ENCODE results near the gene DCX.

DCX gene

DNA sequence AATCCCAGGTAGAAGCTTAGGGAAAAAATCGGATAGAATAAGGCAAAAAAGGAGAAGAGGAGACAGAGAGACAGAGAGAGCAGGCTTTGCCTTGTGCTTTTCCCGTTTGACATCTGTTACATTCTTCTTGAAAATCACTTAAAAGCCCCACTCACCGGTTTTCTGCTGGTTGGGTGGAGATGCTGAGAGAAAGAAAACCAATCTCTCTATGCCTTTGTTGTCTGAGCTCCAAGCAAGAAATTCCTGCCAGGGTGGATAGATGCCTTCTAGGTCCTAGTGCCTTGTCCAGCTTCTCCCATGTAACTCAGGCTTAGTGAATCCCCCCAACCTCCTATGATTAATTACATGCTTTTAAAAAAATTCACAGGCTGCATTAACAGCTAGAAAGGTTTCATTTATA, at the start of gene DCX:
Gene DCX (minus strand): TSS at position 210 of the 400 bp plus-strand sequence. CDS start 1,794 bp downstream, outside the sequence.
- no peak for TF ChIP-seq GATA3 (IDR thresholded peaks at IDR 0.05; ENCODE audit: low read depth, low read length)
- no peak for TF ChIP-seq GATA2 (IDR thresholded peaks at IDR 0.05; ENCODE audit: low read depth, low read length)

DNA sequence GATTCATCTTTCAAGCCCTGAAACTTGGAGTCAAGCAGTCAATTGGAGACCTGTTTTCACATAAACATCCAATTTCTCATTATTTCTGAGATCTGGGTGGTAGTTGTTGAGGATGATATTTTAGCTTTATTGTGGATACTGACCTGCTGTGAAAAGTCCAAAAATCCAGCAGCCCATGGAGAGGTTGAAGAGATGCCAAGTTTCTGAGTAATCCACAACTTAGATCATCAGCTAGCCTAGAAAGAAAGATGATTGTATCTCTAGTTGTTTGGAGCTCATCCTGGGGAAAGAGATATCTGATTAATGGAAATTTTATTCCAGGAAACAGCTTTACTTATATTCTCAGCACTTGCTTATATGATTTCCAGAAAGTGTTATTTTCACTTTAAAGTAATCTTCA, 48.6 kb upstream of the DCX start:
- no peak for TF ChIP-seq GATA3 (IDR thresholded peaks at IDR 0.05; ENCODE audit: low read depth, low read length)
- no peak for TF ChIP-seq GATA2 (IDR thresholded peaks at IDR 0.05; ENCODE audit: low read depth, low read length)

DNA sequence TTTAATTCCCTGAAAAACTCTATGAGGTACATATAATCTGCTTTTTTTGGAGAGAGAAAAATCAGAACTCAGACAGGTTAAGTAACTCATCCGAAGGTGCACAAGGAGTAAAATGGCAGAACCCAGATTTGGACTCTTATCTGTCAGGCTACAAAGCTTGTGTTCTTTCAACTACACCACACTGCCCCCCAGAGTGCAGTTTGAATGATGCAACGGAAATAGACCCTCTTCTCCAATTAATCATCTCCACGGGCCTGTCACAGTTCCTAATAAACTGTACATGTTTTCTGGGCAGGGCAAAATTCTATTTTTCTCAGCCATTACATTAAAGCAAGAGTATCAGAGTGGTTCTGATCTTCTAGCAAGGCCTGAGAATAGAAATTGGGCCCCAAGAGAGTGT, 35.3 kb upstream of the DCX start:
- TF ChIP-seq GATA2 (IDR thresholded peaks at IDR 0.05; ENCODE audit: low read depth, low read length) (0 out of 2 replicates have a peak, but pooled peaks have one; percentile 10), GATA3 (IDR thresholded peaks at IDR 0.05; ENCODE audit: low read depth, low read length) (no peak)

DNA sequence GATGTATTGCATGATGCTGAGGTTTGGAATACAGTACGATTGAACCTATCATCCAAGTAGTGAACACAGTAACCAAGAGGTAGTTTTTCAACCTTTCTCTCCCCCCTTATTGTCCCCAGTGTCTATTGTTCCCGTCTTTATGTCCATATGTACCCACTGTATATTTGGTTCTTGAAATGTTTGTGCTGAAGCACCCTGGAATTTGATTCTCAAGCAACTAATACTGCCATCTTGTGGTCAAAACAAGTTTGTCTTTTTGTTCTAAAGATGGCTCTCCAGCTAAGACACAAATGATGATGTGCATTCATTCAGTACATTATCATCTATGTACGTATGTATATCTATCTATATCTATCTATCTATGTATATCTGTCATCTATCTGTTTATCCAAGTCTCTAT, 33.5 kb upstream of the DCX start:
- TF ChIP-seq GATA2 (IDR thresholded peaks at IDR 0.05; ENCODE audit: low read depth, low read length) (no peak), GATA3 (IDR thresholded peaks at IDR 0.05; ENCODE audit: low read depth, low read length) (no peak)

DNA sequence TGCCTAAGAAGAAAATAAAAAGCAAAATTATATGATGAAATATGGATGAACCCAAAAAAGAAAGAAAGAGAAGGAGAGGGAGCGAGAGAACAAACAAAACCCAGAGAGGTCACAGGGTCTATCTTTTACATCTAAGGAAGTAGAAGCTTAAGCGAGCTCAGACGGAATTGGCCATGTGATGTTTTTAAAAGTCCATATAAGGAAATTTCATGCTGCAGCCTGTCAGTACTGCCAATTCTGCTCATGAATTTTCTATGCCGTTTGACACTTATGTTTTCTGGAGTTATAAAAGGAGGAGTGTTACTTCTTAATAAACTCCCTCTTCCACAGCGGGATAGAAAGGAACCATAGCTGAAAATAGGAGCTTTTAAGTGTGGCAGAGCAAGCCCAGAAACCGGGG, 32.9 kb upstream of the DCX start:
- TF ChIP-seq GATA2 (IDR thresholded peaks at IDR 0.05; ENCODE audit: low read depth, low read length) (no peak), GATA3 (IDR thresholded peaks at IDR 0.05; ENCODE audit: low read depth, low read length) (no peak)

DNA sequence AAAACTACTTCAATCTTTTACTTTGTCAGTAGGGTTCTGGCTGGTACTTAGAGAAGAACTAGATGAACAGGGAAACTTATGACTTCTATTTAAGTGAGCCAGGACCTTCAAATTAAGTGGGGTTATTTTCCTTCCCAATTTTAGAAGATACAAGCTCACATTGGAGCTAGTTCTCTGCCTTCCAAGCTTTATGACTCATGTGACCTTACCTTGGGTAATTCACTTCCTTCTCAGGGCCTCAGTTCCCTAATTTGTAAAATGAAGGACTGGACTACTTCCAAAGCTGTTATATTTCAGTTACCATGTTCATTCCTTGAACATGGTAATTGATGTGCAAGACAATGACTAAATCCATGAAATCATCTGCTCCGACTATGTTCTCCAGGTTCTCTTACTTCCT, 32.0 kb upstream of the DCX start:
- no peak for TF ChIP-seq GATA3 (IDR thresholded peaks at IDR 0.05; ENCODE audit: low read depth, low read length)
- no peak for TF ChIP-seq GATA2 (IDR thresholded peaks at IDR 0.05; ENCODE audit: low read depth, low read length)

DNA sequence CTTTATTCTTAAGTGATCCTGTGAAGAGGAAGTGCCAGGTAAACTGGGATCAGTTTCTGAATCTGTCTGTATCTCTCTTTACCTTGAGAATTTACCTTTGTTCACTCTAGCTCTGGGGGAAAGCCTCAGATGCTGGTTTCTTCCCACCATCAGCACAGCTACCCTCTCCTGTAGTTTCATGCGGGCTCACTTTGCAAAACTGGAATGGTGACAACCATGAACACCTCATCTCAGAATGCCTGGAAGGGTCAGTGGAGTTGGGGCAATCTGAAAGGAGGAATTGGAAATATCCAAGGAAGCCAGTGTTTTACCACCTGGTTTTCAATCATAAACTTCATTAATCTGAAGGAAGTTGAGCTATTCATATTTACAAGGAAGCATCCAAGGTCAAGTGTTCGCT, 30.8 kb upstream of the DCX start:
- TF ChIP-seq GATA3 (IDR thresholded peaks at IDR 0.05; ENCODE audit: low read depth, low read length) = no peak
- no peak for TF ChIP-seq GATA2 (IDR thresholded peaks at IDR 0.05; ENCODE audit: low read depth, low read length)

DNA sequence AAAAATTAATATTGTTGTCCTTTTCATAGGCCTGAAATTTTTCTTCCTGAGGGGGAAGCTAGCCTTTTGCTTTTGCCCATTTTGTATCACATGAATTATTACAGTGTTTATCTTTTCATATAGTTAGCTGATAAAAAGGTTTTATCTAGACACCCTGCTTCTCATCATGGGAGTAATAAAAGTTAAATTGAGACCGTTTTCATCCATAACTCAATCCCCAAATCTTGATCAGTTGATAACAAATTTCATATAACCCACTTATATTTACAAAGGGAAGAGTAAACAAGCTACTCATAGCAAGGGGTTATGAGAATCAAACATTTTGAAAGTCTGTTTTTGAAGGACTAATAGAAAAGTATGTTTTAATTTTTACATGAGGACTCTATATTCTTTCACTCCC, 23.5 kb upstream of the DCX start:
- TF ChIP-seq GATA3 (IDR thresholded peaks at IDR 0.05; ENCODE audit: low read depth, low read length) = peak; percentile 56
- TF ChIP-seq GATA2 (IDR thresholded peaks at IDR 0.05; ENCODE audit: low read depth, low read length) = no peak

DNA sequence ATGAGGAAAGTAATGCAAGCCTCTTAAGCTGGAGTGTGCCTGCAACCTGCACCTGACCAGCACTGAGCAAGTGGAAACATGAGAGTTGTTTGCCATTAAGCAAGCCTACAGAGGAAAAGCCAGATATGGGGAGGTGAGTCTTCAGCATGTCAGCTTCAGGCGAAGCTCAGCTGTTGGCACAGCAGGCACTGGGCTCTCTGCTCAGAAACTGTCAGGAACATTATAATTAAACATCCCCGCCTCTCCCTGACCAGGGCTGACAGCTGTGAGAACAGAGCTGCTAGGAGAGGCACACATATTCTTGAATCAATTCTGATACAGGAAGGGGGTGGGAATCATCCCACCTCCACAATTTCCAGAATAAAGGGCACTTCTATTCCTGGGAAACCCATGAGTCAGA, 19.0 kb upstream of the DCX start:
- TF ChIP-seq GATA2 (IDR thresholded peaks at IDR 0.05; ENCODE audit: low read depth, low read length) (no peak), GATA3 (IDR thresholded peaks at IDR 0.05; ENCODE audit: low read depth, low read length) (no peak)

DNA sequence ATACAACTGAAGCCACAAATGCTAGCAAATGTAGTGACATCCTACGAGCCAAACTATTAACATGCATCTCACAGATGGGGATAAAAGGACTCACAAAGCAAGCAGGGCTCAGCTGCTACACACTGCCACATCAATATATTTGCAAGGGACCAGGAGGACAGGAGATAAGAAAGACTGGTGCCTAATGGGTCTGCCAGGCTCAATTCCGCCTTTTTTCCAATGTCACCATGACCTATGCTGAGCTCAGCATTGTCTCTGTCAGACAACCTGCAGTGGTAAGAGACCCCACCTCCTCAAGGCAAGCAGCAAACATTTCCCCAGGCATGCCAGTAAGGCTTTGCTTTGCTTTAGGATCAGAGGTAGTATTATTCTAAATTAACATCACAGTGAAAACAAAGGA, 435 bp downstream of the DCX start:
- TF ChIP-seq GATA2 (IDR thresholded peaks at IDR 0.05; ENCODE audit: low read depth, low read length) (no peak), GATA3 (IDR thresholded peaks at IDR 0.05; ENCODE audit: low read depth, low read length) (no peak)

DNA sequence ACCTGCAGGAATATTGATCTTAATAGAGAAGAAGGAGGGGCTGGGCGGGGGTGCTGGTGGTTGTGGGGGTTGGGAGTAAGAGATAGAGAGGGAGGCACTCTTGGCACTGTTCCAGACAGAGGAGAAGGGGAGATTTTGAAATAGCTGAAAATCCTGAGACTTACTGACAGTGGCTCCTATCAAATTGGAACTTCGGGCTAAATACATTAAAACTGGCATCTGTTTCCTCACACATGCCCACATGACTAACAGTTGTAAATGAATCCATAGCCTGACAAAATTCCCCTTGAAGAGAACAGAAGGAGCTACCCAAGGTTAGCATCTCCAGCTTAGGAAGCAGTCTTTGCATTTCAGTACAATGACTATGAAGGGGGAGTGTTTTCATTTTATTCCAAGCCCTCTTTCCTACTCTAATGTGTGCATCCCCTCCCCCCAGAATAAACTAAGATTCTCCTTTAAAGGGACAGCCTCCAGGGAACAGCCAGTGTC, 1.4 kb downstream of the DCX start:
- TF ChIP-seq GATA3 (IDR thresholded peaks at IDR 0.05; ENCODE audit: low read depth, low read length) (no peak), GATA2 (IDR thresholded peaks at IDR 0.05; ENCODE audit: low read depth, low read length) (no peak)

DNA sequence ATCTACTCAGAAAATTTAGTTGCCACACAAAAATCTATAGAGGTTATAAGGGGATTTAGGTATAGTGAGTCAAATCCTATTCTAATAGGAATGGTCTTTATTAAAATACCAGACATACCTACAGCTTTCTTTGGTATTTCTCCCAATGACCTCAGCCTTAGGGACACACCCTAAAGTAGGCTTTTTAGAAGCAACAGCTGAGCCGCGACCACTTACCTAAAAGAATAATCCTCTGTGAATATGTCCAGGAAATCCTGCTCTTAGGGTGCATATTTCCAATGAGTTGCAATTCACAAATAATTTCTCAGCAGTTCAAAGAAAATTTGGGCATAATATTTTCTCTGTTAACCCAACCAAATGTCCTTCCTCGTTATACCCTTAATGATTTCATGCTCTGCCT, 2.7 kb downstream of the DCX start:
- TF ChIP-seq GATA2 (IDR thresholded peaks at IDR 0.05; ENCODE audit: low read depth, low read length) (no peak), GATA3 (IDR thresholded peaks at IDR 0.05; ENCODE audit: low read depth, low read length) (no peak)

DNA sequence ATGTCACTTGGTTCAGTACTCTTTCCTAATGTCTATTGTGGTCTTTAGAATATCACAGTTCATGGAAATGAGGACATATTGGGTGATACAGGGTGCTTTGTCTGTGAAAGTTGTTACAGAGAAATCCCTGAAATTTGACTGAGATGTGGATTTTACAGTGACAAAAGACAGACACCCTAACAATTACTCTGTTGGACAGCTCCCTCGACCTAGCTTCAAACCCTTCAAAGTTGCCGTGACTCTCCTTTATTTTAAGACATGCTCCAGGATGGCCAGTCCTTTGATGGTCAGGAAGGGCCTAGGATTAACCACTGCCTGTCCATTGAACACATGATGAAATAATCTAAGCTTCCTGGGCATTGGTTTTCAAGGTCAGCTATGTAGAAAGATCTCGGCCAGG, 4.0 kb downstream of the DCX start:
- TF ChIP-seq GATA3 (IDR thresholded peaks at IDR 0.05; ENCODE audit: low read depth, low read length) (no peak), GATA2 (IDR thresholded peaks at IDR 0.05; ENCODE audit: low read depth, low read length) (no peak)

DNA sequence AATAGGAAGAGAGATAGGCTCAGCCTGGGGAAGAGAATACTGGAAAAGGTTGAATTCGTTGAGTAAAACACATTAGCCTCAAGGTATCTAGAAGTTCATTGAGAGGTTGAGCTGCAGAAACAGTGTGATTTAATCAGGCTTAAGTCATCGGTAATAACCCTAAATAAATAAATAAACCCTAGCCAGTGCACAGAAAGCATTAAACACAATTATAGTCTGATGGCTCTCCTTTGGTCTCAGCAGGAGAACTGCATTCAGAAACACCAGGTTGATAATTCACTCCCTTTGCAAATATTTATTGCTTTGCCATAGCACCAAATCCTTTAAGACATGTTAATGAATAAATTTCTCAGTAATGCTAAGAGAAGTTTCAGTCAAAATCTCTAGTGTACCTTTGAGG, 9.6 kb downstream of the DCX start:
- TF ChIP-seq GATA2 (IDR thresholded peaks at IDR 0.05; ENCODE audit: low read depth, low read length) (no peak), GATA3 (IDR thresholded peaks at IDR 0.05; ENCODE audit: low read depth, low read length) (no peak)

DNA sequence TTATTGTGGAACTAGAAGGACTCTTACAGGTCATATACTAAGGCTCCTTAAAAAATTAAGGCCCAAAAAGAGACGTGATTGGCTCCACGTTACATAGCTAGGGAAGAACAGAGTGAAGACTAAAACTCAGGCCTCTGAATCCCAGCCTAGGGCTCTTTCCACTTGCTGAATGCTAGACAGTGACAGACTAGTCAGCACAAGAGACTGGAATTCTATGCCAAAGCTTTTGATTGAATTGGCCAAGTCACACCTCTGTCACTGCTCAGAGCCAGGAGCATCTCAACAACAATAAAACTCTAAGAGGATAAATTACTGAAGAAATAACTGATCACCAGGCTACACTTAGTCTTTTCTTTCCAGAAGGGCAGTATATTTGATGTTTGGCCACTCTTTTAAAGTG, 16.8 kb downstream of the DCX start:
- TF ChIP-seq GATA3 (IDR thresholded peaks at IDR 0.05; ENCODE audit: low read depth, low read length) (no peak), GATA2 (IDR thresholded peaks at IDR 0.05; ENCODE audit: low read depth, low read length) (no peak)

DNA sequence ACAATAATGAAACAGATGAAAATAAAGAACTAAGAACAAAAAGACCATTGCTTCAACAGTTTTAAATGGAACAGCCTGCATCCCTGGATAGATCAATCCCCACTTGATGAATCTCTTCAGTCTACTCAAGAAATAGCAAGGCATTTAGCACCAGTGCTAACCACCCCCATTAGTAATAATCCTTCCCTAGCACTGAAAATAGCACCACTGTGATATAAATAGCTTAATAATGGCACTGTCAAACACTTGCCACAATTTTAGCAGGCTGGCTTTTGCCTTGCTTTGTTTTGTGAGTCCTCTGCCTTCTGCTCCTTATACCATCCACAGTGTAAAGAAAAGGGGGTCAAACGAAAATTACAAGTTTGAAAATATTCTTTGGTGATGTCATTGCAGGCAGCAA, 17.4 kb downstream of the DCX start:
- TF ChIP-seq GATA2 (IDR thresholded peaks at IDR 0.05; ENCODE audit: low read depth, low read length) (no peak), GATA3 (IDR thresholded peaks at IDR 0.05; ENCODE audit: low read depth, low read length) (no peak)
